ENCODE measurements around the gene CDNF.

GRCh38 chr10:14774797-14775196, 63.0 kb downstream of the CDNF start, which contains the start of gene FAM107B:
- TF ChIP-seq POLR2A (IDR thresholded peaks at IDR 0.05; ENCODE audit: low read length) (no peak), GATA1 (IDR thresholded peaks at IDR 0.05; ENCODE audit: low read depth, low read length) (no peak)
